ENCODE measurements around the gene DDX53. TPM values are rescaled to one million over a fixed set of nuclear protein-coding genes. Genes with fewer than 3 reads are reported as not detected.

The DDX53 gene
- total RNA-seq, 1 experiment from 2014 or later = not detected

GRCh38 chrX:23048806-23049573 lies 49.2 kb downstream of the DDX53 start:
- ChIA-PET CTCF (no interaction called here), POLR2A (ENCODE audit: unreplicated experiment) (no interaction called here)
- no peak for TF ChIP-seq CTCF (conservative IDR thresholded peaks at IDR 0.05)
- TF ChIP-seq EZH2 (IDR thresholded peaks at IDR 0.05; ENCODE audit: low read depth) = no peak

GRCh38 chrX:23052324-23052723 lies 52.6 kb downstream of the DDX53 start:
- H3K9me3 ChIP-seq (ENCODE audit: insufficient read depth, low read depth) = no peaks in the 10 kb centered on the region
- TF ChIP-seq EZH2 (IDR thresholded peaks at IDR 0.05; ENCODE audit: low read depth) = no peak
- no peak for TF ChIP-seq CTCF (conservative IDR thresholded peaks at IDR 0.05)
- H3K27me3 ChIP-seq (ENCODE audit: insufficient read depth, low read depth) = no peaks in the 10 kb centered on the region
- no TSS peak for BruUV-seq (replicated peaks)
- CTCF ChIA-PET = no interaction called here
- intact Hi-C loops (cut with micrococcal nuclease; ENCODE audit: unreplicated experiment) = no loop called here
- no peak overlapping the region for H3K27ac ChIP-seq
- no peaks in the 10 kb centered on the region for H3K79me2 ChIP-seq (ENCODE audit: low read depth)
- H3K4me3 ChIP-seq = no peak overlapping the region
- POLR2A ChIA-PET (ENCODE audit: unreplicated experiment) = no interaction called here
- H3F3A ChIP-seq (ENCODE audit: insufficient read depth, low read depth) = no peaks in the 10 kb centered on the region
- no peaks in the 10 kb centered on the region for H4K20me1 ChIP-seq (ENCODE audit: insufficient read depth)
- H3K4me1 ChIP-seq (replicated peaks; ENCODE audit: insufficient read depth) = no peaks in the 10 kb centered on the region
- no peak for DNase-seq
- H3K36me3 ChIP-seq (ENCODE audit: low read depth) = no peaks in the 10 kb centered on the region
- no peak overlapping the region for H2AFZ ChIP-seq
- no peak overlapping the region for H3K4me2 ChIP-seq
- no peaks in the 10 kb centered on the region for H3K9me2 ChIP-seq (ENCODE audit: insufficient read depth)

More at GRCh38 chrX:23048806-23049573, 49.2 kb downstream of the DDX53 start:
- H4K20me1 ChIP-seq (ENCODE audit: insufficient read depth) = no peaks in the 10 kb centered on the region
- H3K9me3 ChIP-seq (ENCODE audit: insufficient read depth, low read depth) = no peaks in the 10 kb centered on the region
- no peak for DNase-seq
- H2AFZ ChIP-seq = no peak overlapping the region
- H3K36me3 ChIP-seq (ENCODE audit: low read depth) = no peaks in the 10 kb centered on the region
- no peaks in the 10 kb centered on the region for H3K27me3 ChIP-seq (ENCODE audit: insufficient read depth, low read depth)
- no peaks in the 10 kb centered on the region for H3K79me2 ChIP-seq (ENCODE audit: low read depth)
- H3F3A ChIP-seq (ENCODE audit: insufficient read depth, low read depth) = no peaks in the 10 kb centered on the region
- H3K4me3 ChIP-seq = no peak overlapping the region
- H3K4me1 ChIP-seq (replicated peaks; ENCODE audit: insufficient read depth) = no peaks in the 10 kb centered on the region
- no TSS peak for BruUV-seq (replicated peaks)
- intact Hi-C loops (cut with micrococcal nuclease; ENCODE audit: unreplicated experiment) = no loop called here
- no peak overlapping the region for H3K4me2 ChIP-seq
- no peak overlapping the region for H3K27ac ChIP-seq
- H3K9me2 ChIP-seq (ENCODE audit: insufficient read depth) = no peaks in the 10 kb centered on the region
